ENCODE measurements around the gene PRKRIP1. TPM values are rescaled to one million over a fixed set of nuclear protein-coding genes. Genes with fewer than 3 reads are reported as not detected.

The PRKRIP1 gene
- total RNA-seq, 1 experiment from 2014 or later: 24.9 TPM

DNA sequence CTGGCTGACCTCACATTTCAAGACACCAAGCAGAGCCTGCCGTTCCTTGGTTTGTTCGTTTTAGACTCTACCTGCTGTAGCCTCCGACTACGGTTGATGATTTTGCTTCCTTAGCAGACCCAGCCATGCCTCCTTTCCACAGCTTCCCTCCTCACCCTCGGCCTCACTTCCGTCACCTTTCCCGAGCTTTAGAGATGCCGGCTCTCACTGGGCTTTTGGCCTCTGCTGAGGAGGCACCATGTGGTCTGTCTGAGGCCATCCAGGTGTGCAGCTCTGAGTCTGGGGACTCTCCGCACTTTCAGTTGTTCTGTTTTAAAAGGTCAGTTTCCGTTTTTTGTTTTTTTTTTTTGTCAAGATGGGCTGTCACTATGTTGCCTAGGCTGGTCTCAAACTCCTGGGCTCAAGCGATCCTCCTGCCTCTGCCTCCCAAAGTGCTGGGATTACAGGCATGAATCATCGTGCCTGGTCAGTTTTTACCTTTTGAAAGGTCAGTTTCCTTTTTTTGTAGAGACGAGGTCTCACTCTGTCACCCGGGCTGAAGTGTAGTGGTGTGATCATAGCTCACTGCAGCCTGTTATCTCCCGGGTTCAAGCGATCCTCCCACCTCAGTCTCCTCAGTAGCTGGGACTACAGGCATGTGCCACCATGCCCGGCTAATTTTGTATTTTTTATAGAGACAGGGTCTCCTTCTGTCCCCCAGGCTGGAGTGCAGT, 49.0 kb downstream of the PRKRIP1 start:
- no peak for DNase-seq (ENCODE audit: low spot score)
- TF ChIP-seq, protein P1, sequence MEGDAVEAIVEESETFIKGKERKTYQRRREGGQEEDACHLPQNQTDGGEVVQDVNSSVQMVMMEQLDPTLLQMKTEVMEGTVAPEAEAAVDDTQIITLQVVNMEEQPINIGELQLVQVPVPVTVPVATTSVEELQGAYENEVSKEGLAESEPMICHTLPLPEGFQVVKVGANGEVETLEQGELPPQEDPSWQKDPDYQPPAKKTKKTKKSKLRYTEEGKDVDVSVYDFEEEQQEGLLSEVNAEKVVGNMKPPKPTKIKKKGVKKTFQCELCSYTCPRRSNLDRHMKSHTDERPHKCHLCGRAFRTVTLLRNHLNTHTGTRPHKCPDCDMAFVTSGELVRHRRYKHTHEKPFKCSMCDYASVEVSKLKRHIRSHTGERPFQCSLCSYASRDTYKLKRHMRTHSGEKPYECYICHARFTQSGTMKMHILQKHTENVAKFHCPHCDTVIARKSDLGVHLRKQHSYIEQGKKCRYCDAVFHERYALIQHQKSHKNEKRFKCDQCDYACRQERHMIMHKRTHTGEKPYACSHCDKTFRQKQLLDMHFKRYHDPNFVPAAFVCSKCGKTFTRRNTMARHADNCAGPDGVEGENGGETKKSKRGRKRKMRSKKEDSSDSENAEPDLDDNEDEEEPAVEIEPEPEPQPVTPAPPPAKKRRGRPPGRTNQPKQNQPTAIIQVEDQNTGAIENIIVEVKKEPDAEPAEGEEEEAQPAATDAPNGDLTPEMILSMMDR (conservative IDR thresholded peaks at IDR 0.05; ENCODE audit: low read depth, low read length): no peak
- TF ChIP-seq EZH2 (IDR thresholded peaks at IDR 0.05; ENCODE audit: borderline replicate concordance, low read depth, low read length, poor library complexity, severe bottlenecking): no peak
- CTCF ChIA-PET: no interaction called here
- Histone ChIP-seq H3K27ac (ENCODE audit: low read depth, low read length, poor library complexity, severe bottlenecking) (no peak overlapping the region), H3K36me3 (ENCODE audit: insufficient read depth, low read length, poor library complexity, severe bottlenecking) (no peaks in the 10 kb centered on the region), H3K4me1 (ENCODE audit: insufficient read depth, low read length, poor library complexity, severe bottlenecking) (no peaks in the 10 kb centered on the region), H3K4me3 (ENCODE audit: low read depth, low read length, poor library complexity, severe bottlenecking) (no peak overlapping the region), H3K27me3 (replicated peaks; ENCODE audit: insufficient read depth, low read depth, low read length, poor library complexity) (no peaks in the 10 kb centered on the region), H3K9me3 (ENCODE audit: low read depth, low read length, poor library complexity, severe bottlenecking) (no peaks in the 10 kb centered on the region)
- POLR2A ChIA-PET (ENCODE audit: low non-redundant PET): no interaction called here
- intact Hi-C loops (cut with micrococcal nuclease; ENCODE audit: unreplicated experiment): no loop called here
- BruUV-seq (replicated peaks): no TSS peak

DNA sequence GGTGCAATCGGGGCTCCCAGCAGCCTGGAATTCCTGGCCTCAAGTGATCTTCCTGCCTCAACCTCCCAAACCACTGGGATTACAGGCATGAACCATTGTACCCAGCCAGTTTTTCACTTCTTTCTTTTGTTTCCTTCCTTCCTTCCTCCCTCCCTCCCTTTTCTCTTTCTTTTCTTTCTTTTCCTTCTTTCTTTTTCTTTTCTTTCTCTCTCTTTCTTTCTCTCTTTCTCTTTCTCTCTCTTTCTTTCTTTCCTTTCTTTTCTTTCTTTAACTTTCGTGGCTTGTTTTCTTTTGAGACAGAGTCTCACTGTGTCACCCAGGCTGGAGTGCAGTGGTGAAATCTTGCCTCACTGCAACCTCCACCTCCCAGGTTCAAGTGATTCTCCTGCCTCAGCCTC, 49.5 kb downstream of the PRKRIP1 start:
- H3K36me3 ChIP-seq (ENCODE audit: insufficient read depth, low read length, poor library complexity, severe bottlenecking): no peaks in the 10 kb centered on the region
- DNase-seq (ENCODE audit: low spot score): no peak
- ChIA-PET CTCF (no interaction called here), POLR2A (ENCODE audit: low non-redundant PET) (no interaction called here)
- intact Hi-C loops (cut with micrococcal nuclease; ENCODE audit: unreplicated experiment): no loop called here
- H3K4me3 ChIP-seq (ENCODE audit: low read depth, low read length, poor library complexity, severe bottlenecking): no peak overlapping the region
- no peak for TF ChIP-seq EZH2 (IDR thresholded peaks at IDR 0.05; ENCODE audit: borderline replicate concordance, low read depth, low read length, poor library complexity, severe bottlenecking)
- TF ChIP-seq, protein P1 (conservative IDR thresholded peaks at IDR 0.05; ENCODE audit: low read depth, low read length): no peak
- BruUV-seq (replicated peaks): no TSS peak
- no peaks in the 10 kb centered on the region for H3K27me3 ChIP-seq (replicated peaks; ENCODE audit: insufficient read depth, low read depth, low read length, poor library complexity)
- H3K4me1 ChIP-seq (ENCODE audit: insufficient read depth, low read length, poor library complexity, severe bottlenecking): no peaks in the 10 kb centered on the region
- H3K9me3 ChIP-seq (ENCODE audit: low read depth, low read length, poor library complexity, severe bottlenecking): no peaks in the 10 kb centered on the region
- H3K27ac ChIP-seq (ENCODE audit: low read depth, low read length, poor library complexity, severe bottlenecking): no peak overlapping the region

DNA sequence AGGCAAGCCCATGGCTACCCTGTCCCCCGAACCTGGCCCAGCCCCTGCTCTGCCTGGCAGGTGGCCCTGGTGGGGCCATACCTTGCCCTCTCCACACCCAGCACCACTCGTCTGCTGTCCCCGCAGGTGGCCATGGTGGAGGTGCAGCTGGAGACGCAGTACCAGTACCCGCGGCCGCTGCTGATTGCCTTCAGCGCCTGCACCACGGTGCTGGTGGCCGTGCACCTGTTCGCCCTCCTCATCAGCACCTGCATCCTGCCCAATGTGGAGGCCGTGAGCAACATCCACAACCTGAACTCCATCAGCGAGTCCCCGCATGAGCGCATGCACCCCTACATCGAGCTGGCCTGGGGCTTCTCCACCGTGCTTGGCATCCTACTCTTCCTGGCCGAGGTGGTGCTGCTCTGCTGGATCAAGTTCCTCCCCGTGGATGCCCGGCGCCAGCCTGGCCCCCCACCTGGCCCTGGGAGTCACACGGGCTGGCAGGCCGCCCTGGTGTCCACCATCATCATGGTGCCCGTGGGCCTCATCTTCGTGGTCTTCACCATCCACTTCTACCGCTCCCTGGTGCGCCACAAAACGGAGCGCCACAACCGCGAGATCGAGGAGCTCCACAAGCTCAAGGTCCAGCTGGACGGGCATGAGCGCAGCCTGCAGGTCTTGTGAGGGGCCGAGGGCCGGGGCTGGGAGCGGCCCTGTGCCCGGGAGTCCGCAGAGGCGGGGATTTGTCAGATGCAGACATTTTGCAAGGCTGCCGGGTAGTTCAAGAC, 50.4 kb downstream of the PRKRIP1 start:
- CTCF ChIA-PET: no interaction called here

More for the DNA sequence above, 50.4 kb downstream of the PRKRIP1 start:
- no peak for DNase-seq (ENCODE audit: low spot score)
- no peak overlapping the region for H3K27ac ChIP-seq (ENCODE audit: low read depth, low read length, poor library complexity, severe bottlenecking)
- intact Hi-C loops (cut with micrococcal nuclease; ENCODE audit: unreplicated experiment): no loop called here
- H3K9me3 ChIP-seq (ENCODE audit: low read depth, low read length, poor library complexity, severe bottlenecking): no peaks in the 10 kb centered on the region
- H3K4me1 ChIP-seq (ENCODE audit: insufficient read depth, low read length, poor library complexity, severe bottlenecking): no peaks in the 10 kb centered on the region
- TF ChIP-seq, protein P1 (conservative IDR thresholded peaks at IDR 0.05; ENCODE audit: low read depth, low read length): no peak
- TF ChIP-seq EZH2 (IDR thresholded peaks at IDR 0.05; ENCODE audit: borderline replicate concordance, low read depth, low read length, poor library complexity, severe bottlenecking): no peak
- POLR2A ChIA-PET (ENCODE audit: low non-redundant PET): no interaction called here
- no peak overlapping the region for H3K4me3 ChIP-seq (ENCODE audit: low read depth, low read length, poor library complexity, severe bottlenecking)
- no TSS peak for BruUV-seq (replicated peaks)
- H3K27me3 ChIP-seq (replicated peaks; ENCODE audit: insufficient read depth, low read depth, low read length, poor library complexity): no peaks in the 10 kb centered on the region
- H3K36me3 ChIP-seq (ENCODE audit: insufficient read depth, low read length, poor library complexity, severe bottlenecking): no peaks in the 10 kb centered on the region

Measured in A673 (cell line).